CD4-positive, alpha-beta T cell (primary cell): ENCODE results near the gene PTPN3. TPM values are rescaled to one million over a fixed set of nuclear protein-coding genes. Genes with fewer than 3 reads are reported as not detected.

Source experiments
- ATAC-seq: fragments of 200-7000 bp; cut with Tn5 transposase; one replicate; pipeline ENCODE4 v1.10.0; 2022; ENCODE audit warnings: mild to moderate bottlenecking; ENCODE audit not compliant: poor library complexity
- CTCF ChIA-PET: fragments of 350-600 bp; sonication (Branson Sonifier 250); formaldehyde crosslinking; loops from one replicate; lab custom pipeline; 2021; ENCODE audit warnings: antibody characterized with exemption, inconsistent platforms; lab: Charles Lee
- POLR2A ChIA-PET: fragments of 350-600 bp; sonication (Branson Sonifier 250); formaldehyde crosslinking; loops from one replicate; lab custom pipeline; 2021; ENCODE audit warnings: antibody characterized with exemption, inconsistent platforms; lab: Charles Lee
- DNase-seq, 14 experiments: peaks; one replicate each; pipeline ENCODE4 v3.0.0-alpha.2; 2013 to 2020; ENCODE audit warnings: mixed read lengths in 2 of 14
- H3K27ac ChIP-seq, 2 donors: one replicate each; pipeline versions ENCODE4 v1.5.1 to v1.7.0; 2013; ENCODE audit warnings: low read length in 2 of 2, low read depth in 1 of 2, mild to moderate bottlenecking in 1 of 2
- H3K27me3 ChIP-seq, 2 experiments: 1 replicate in 1 of 2; 2 replicates in 1 of 2; pipeline versions ENCODE4 v1.6.1 to v1.7.0; 2013; ENCODE audit warnings: low read length in 2 of 2, control low read depth in 1 of 2, mild to moderate bottlenecking in 1 of 2, moderate library complexity in 1 of 2; ENCODE audit not compliant: insufficient read depth in 2 of 2, control insufficient read depth in 1 of 2
- H3K36me3 ChIP-seq: one replicate; pipeline ENCODE4 v1.6.1; 2013; ENCODE audit warnings: low read length, control low read depth; ENCODE audit not compliant: insufficient read depth
- H3K4me1 ChIP-seq: one replicate; pipeline ENCODE4 v1.6.1; 2013; ENCODE audit warnings: low read length, control low read depth; ENCODE audit not compliant: insufficient read depth
- H3K4me3 ChIP-seq: one replicate; pipeline ENCODE4 v1.5.1; 2013; ENCODE audit warnings: mild to moderate bottlenecking, low read length, moderate library complexity
- H3K9me3 ChIP-seq, 2 experiments: 1 replicate in 1 of 2; 2 replicates in 1 of 2; pipeline versions ENCODE4 v1.6.1 to v1.7.0; 2013; ENCODE audit warnings: low read length in 2 of 2, mild to moderate bottlenecking in 2 of 2, control low read depth in 1 of 2, moderate library complexity in 1 of 2; ENCODE audit not compliant: control insufficient read depth in 1 of 2, insufficient read depth in 1 of 2
- H3K27ac Mint-ChIP-seq: one replicate; pipeline ENCODE4 v1.8.0; 2020; ENCODE audit warnings: mixed read lengths
- H3K27me3 Mint-ChIP-seq: one replicate; pipeline ENCODE4 v1.8.0; 2021; ENCODE audit warnings: mixed read lengths
- H3K36me3 Mint-ChIP-seq: one replicate; pipeline ENCODE4 v1.8.0; 2021; ENCODE audit warnings: low read depth, mixed read lengths
- H3K4me1 Mint-ChIP-seq: one replicate; pipeline ENCODE4 v1.8.0; 2021; ENCODE audit warnings: low read depth, mixed read lengths
- H3K4me3 Mint-ChIP-seq: one replicate; pipeline ENCODE4 v1.8.0; 2020; ENCODE audit warnings: mild to moderate bottlenecking, mixed read lengths
- H3K9me3 Mint-ChIP-seq: one replicate; pipeline ENCODE4 v1.8.0; 2020; ENCODE audit warnings: mixed read lengths
- CTCF ChIP-seq: fragments of 200-600 bp; IDR thresholded peaks from one replicate; pipeline ENCODE4 v1.8.0; 2022; ENCODE audit warnings: antibody characterized with exemption, mild to moderate bottlenecking
- intact Hi-C, 2 experiments: fragments of 100-400 bp; cut with DNase I in 1 of 2; cut with micrococcal nuclease in 1 of 2; formaldehyde crosslinking; loops; one replicate each; pipeline versions ENCODE4 v1.15.1 to v1.9.0; 2023 to 2025; cut with DNase I, micrococcal nuclease
- total RNA-seq, 174 experiments: library from RNA in 2 of 174; stranded (reverse) in 2 of 174; gene quantifications; one replicate each; pipeline ENCODE4 v1.2.3 and lab custom pipeline; 2021 to 2026

Gene PTPN3
- total RNA-seq, 2 experiments from 2014 or later = not detected

GRCh38 chr9:109385499-109385898 is 112.6 kb downstream of the PTPN3 start:
- Mint-ChIP-seq H3K27ac (no peak overlapping the region), H3K9me3 (no peaks in the 10 kb centered on the region), H3K4me1 (no peaks in the 10 kb centered on the region), H3K27me3 (peaks cover 52% of the 10 kb centered on the region), H3K4me3 (no peak overlapping the region), H3K36me3 (no peaks in the 10 kb centered on the region)
- no peaks in the 10 kb centered on the region for H3K36me3 ChIP-seq
- intact Hi-C loops = no loop called here
- no peaks in the 10 kb centered on the region for H3K4me1 ChIP-seq
- H3K27ac ChIP-seq = no peak overlapping the region
- no peak for ATAC-seq
- H3K4me3 ChIP-seq = no peak overlapping the region
- CTCF ChIA-PET = no interaction called here
- no peaks in the 10 kb centered on the region for H3K27me3 ChIP-seq
- H3K9me3 ChIP-seq = peaks cover 0 to 6% of the 10 kb centered on the region in 2 experiments
- TF ChIP-seq CTCF = no peak
- no peak for DNase-seq
- POLR2A ChIA-PET = no interaction called here

DNA sequence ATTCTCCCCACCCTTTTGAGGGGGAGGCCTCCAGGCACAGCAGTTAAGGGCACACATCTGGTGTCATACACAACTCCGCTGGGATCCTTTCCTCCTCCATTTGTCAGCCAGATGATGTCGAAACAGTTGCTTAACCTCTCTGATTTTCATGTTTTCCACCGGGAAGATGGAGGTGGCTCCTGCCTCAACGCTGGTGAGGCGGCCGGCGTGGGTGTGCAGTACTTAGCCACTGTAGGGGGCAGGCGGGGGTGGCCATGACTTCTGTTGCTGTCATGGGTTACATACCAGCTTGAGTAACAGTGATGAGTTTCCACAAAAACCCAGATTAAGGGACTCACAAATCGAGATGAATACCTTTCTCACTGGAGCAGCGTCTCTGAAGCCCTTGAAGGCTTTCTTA is 114.2 kb downstream of the PTPN3 start:
- no peaks in the 10 kb centered on the region for H3K36me3 Mint-ChIP-seq
- POLR2A ChIA-PET = no interaction called here

GRCh38 chr9:109383356-109383755 is 114.8 kb downstream of the PTPN3 start:
- Mint-ChIP-seq H3K27me3 (peaks cover 53% of the 10 kb centered on the region), H3K4me3 (no peak overlapping the region), H3K36me3 (no peaks in the 10 kb centered on the region), H3K4me1 (no peaks in the 10 kb centered on the region), H3K9me3 (no peaks in the 10 kb centered on the region), H3K27ac (no peak overlapping the region)
- CTCF ChIA-PET = no interaction called here
- POLR2A ChIA-PET = no interaction called here
- no peaks in the 10 kb centered on the region for H3K4me1 ChIP-seq
- peaks cover 0 to 6% of the 10 kb centered on the region in 2 experiments for H3K9me3 ChIP-seq
- intact Hi-C loops = no loop called here
- H3K27me3 ChIP-seq = peaks cover 0 to 3% of the 10 kb centered on the region in 2 experiments
- no peak overlapping the region for H3K27ac ChIP-seq
- TF ChIP-seq CTCF = no peak
- H3K4me3 ChIP-seq = no peak overlapping the region
- no peaks in the 10 kb centered on the region for H3K36me3 ChIP-seq
- ATAC-seq (no peak), DNase-seq (no peak)

More for the DNA sequence above, 114.2 kb downstream of the PTPN3 start:
- Histone ChIP-seq H3K27ac (no peak overlapping the region), H3K9me3 (peaks cover 0 to 6% of the 10 kb centered on the region in 2 experiments), H3K27me3 (peaks cover 0 to 3% of the 10 kb centered on the region in 2 experiments), H3K4me1 (no peaks in the 10 kb centered on the region), H3K36me3 (no peaks in the 10 kb centered on the region), H3K4me3 (no peak overlapping the region)
- no peak for ATAC-seq
- H3K9me3 Mint-ChIP-seq = no peaks in the 10 kb centered on the region
- peaks cover 56% of the 10 kb centered on the region for H3K27me3 Mint-ChIP-seq
- no peak overlapping the region for H3K4me3 Mint-ChIP-seq
- H3K4me1 Mint-ChIP-seq = no peaks in the 10 kb centered on the region
- CTCF ChIA-PET = no interaction called here
- no peak for DNase-seq
- intact Hi-C loops = no loop called here
- no peak overlapping the region for H3K27ac Mint-ChIP-seq
- TF ChIP-seq CTCF = no peak
